KMS-11 (cell line): Measurements from ENCODE around the gene NIM1K.

Experiments
- H2AFZ ChIP-seq: fragments of 200-600 bp; sonication (generic); 2 replicates; pipeline ENCODE4 v1.6.1; 2016; ENCODE audit warnings: antibody characterized with exemption, mixed run types, low read depth
- H3K27ac ChIP-seq: fragments of 200-600 bp; sonication (generic); 2 replicates; pipeline ENCODE4 v1.6.1; 2016; ENCODE audit warnings: mild to moderate bottlenecking, mixed run types
- H3K27me3 ChIP-seq: fragments of 200-600 bp; sonication (generic); 2 replicates; pipeline ENCODE4 v1.6.1; 2017; ENCODE audit warnings: mild to moderate bottlenecking, low read depth, mixed run types, moderate library complexity; ENCODE audit not compliant: insufficient read depth
- H3K36me3 ChIP-seq: fragments of 200-600 bp; sonication (generic); 2 replicates; pipeline ENCODE4 v1.6.1; 2017; ENCODE audit warnings: mild to moderate bottlenecking, mixed run types; ENCODE audit not compliant: insufficient read depth
- H3K4me1 ChIP-seq: fragments of 200-600 bp; sonication (generic); 2 replicates; pipeline ENCODE4 v1.6.1; 2016; ENCODE audit warnings: mild to moderate bottlenecking, low read depth, mixed run types; ENCODE audit not compliant: poor library complexity, severe bottlenecking
- H3K4me2 ChIP-seq: fragments of 200-600 bp; sonication (generic); 2 replicates; pipeline ENCODE4 v1.7.0; 2016; ENCODE audit warnings: mild to moderate bottlenecking, mixed run types
- H3K4me3 ChIP-seq: fragments of 200-600 bp; sonication (generic); IDR thresholded peaks from 2 replicates; pipeline ENCODE4 v1.6.1; 2017; ENCODE audit warnings: low read depth, low read length, mixed read lengths; ENCODE audit not compliant: insufficient read depth
- H3K79me2 ChIP-seq: fragments of 200-600 bp; sonication (generic); 2 replicates; pipeline ENCODE4 v1.6.1; 2016; ENCODE audit warnings: low read depth, mixed run types; ENCODE audit not compliant: insufficient read depth
- H3K9ac ChIP-seq: fragments of 200-600 bp; sonication (generic); 2 replicates; pipeline ENCODE4 v1.6.1; 2016; ENCODE audit warnings: mild to moderate bottlenecking, mixed run types
- H4K20me1 ChIP-seq: fragments of 200-600 bp; sonication (generic); 2 replicates; pipeline ENCODE4 v1.6.1; 2016; ENCODE audit warnings: mild to moderate bottlenecking, mixed run types; ENCODE audit not compliant: insufficient read depth
- TF ChIP-seq, protein P1 (sequence below): fragments of 200-600 bp; sonication (generic); conservative IDR thresholded peaks from 2 replicates; pipeline ENCODE4 v1.6.1; 2017; ENCODE audit warnings: low read depth, mild to moderate bottlenecking, antibody characterized with exemption, low read length, moderate library complexity, mixed read lengths

The NIM1K gene

DNA sequence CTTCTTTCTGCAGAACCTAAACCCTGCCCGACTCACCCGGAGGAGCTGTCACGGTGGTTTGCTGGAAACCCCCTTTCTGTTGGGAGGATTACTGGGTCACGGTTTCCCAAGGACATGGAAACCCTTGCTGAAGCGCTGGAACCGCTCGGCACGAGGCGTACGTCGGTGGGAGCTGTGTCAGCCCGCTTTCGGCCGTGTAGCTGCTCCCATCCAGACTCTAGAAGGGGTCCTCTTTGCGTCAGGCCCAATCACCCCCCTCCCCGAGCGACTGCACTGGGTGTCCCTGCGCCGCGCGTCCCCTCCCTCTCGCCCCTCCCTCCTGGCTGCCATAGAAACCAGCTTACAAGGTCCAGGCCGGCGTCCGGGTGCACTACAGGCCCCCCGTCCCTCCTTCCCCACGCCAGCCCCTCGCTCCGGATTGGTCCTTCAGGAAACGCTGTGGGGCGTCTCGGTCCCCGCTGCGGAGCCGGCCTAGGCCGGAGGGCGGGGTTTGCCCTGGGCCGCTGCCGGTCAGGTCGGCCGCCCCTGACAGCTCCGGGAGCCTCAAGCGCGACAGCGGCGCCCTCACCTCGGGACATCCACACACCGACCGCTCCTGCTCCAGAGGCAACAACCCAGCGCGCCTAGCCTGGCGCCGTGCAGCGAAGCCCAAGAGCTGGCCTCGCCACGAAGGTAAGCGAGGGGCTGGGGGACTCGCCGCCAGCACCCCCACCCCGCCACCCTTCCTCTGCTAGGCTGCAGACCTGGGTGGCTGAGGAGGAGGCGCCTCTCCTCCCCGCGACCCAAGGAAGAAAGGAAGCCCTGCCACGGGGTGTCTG, at the start of gene NIM1K:
NIM1K (plus strand) TSS at position 486 of the 818 bp plus-strand sequence. CDS start 53,551 bp downstream, outside the sequence.
- H3K4me2 ChIP-seq, result no peak within 1 kb of the TSS
- H3K4me3 ChIP-seq, result no peak within 1 kb of the TSS
- no peaks in the 10 kb centered on the region for H4K20me1 ChIP-seq
- H3K36me3 ChIP-seq, result no peaks in the 10 kb centered on the region
- TF ChIP-seq, protein P1, sequence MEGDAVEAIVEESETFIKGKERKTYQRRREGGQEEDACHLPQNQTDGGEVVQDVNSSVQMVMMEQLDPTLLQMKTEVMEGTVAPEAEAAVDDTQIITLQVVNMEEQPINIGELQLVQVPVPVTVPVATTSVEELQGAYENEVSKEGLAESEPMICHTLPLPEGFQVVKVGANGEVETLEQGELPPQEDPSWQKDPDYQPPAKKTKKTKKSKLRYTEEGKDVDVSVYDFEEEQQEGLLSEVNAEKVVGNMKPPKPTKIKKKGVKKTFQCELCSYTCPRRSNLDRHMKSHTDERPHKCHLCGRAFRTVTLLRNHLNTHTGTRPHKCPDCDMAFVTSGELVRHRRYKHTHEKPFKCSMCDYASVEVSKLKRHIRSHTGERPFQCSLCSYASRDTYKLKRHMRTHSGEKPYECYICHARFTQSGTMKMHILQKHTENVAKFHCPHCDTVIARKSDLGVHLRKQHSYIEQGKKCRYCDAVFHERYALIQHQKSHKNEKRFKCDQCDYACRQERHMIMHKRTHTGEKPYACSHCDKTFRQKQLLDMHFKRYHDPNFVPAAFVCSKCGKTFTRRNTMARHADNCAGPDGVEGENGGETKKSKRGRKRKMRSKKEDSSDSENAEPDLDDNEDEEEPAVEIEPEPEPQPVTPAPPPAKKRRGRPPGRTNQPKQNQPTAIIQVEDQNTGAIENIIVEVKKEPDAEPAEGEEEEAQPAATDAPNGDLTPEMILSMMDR, result no peak
- H2AFZ ChIP-seq, result peak within 1 kb of the TSS; percentile 22
- H3K27ac ChIP-seq, result no peak within 1 kb of the TSS
- no peaks in the 10 kb centered on the region for H3K4me1 ChIP-seq
- no peak within 1 kb of the TSS for H3K9ac ChIP-seq
- no peaks in the 10 kb centered on the region for H3K27me3 ChIP-seq
- H3K79me2 ChIP-seq, result no peaks in the 10 kb centered on the region

DNA sequence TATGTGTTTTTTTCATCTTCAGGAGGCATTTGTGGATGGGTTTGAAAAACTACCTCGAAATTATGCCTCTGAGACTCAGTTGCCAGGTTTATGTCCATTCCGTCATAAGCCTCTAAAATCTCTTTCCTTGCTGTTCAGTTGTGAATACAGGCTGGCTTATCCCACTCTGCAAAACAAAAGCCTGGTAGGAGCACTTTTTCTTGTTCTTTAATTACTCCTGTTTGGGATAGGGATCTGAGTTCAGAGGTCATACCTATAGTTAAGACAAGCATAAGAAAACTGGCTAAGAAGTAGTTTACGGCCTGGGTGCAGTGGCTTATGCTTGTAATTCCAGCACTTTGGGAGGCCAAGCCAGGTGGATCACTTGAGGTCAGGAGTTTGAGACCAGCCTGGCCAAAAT, 47.0 kb upstream of the NIM1K start:
- H4K20me1 ChIP-seq, result no peaks in the 10 kb centered on the region
- no peaks in the 10 kb centered on the region for H3K36me3 ChIP-seq
- H3K27me3 ChIP-seq, result no peaks in the 10 kb centered on the region
- H3K27ac ChIP-seq, result no peak overlapping the region
- H3K79me2 ChIP-seq, result no peaks in the 10 kb centered on the region; the same call in 1 of the 2 replicates
- H3K9ac ChIP-seq, result no peak overlapping the region
- no peak overlapping the region for H2AFZ ChIP-seq
- H3K4me1 ChIP-seq, result no peaks in the 10 kb centered on the region
- H3K4me2 ChIP-seq, result no peak overlapping the region
- TF ChIP-seq, protein P1, result no peak
- H3K4me3 ChIP-seq, result no peak overlapping the region

DNA sequence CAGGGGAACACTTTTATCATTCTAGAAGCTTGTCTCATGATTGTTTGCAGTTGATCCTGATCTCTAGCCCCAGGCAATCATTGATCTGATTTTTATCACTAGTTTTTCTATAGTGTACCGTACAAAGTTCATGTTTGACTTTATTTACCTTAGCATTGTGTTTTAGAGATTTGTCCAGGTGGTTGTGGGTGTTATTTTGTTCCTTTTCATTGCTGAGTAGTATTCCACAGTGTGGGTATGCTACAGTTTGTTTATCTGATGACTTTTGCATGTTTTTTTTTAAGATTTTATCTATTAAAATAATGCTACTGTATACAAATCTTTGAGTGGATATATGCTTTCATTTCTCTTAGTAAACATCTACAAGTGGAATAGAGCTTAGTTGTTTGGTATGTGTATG, 45.1 kb upstream of the NIM1K start:
- Histone ChIP-seq H3K36me3 (no peaks in the 10 kb centered on the region), H4K20me1 (no peaks in the 10 kb centered on the region)

DNA sequence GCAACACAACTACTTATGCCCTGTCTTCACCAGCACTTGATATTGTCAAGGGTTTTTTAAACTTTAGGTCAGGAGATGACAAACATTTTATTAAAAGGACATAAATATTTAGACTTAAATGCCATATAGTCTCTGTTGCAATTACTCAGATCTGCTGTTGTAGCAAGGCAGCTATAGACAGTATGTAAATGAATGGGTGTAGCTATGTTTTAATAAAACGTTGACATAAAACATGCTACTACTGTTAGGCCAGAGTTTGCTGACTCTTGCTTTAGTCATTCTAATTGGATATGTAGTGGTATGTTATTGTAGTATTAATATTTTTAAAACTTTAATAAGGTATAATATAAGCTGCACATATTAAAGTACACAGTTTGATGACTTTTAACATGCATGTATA, 43.6 kb upstream of the NIM1K start:
- TF ChIP-seq, protein P1, result no peak
- H3K4me2 ChIP-seq, result no peak overlapping the region
- no peaks in the 10 kb centered on the region for H4K20me1 ChIP-seq
- no peaks in the 10 kb centered on the region for H3K36me3 ChIP-seq
- H3K4me3 ChIP-seq, result no peak overlapping the region
- H3K9ac ChIP-seq, result no peak overlapping the region
- no peak overlapping the region for H2AFZ ChIP-seq
- H3K27me3 ChIP-seq, result no peaks in the 10 kb centered on the region
- peaks cover 6% of the 10 kb centered on the region for H3K4me1 ChIP-seq
- no peaks in the 10 kb centered on the region for H3K79me2 ChIP-seq
- no peak overlapping the region for H3K27ac ChIP-seq

More for the DNA sequence above, 45.1 kb upstream of the NIM1K start:
- no peak overlapping the region for H3K9ac ChIP-seq
- TF ChIP-seq, protein P1, result no peak
- no peaks in the 10 kb centered on the region for H3K27me3 ChIP-seq
- H2AFZ ChIP-seq, result no peak overlapping the region
- H3K4me1 ChIP-seq, result peaks cover 6% of the 10 kb centered on the region
- no peak overlapping the region for H3K27ac ChIP-seq
- H3K79me2 ChIP-seq, result no peaks in the 10 kb centered on the region
- no peak overlapping the region for H3K4me2 ChIP-seq
- no peak overlapping the region for H3K4me3 ChIP-seq
